Smooth muscle cell (in vitro differentiated cells): ENCODE data around the gene GSC. TPM values are rescaled to one million over a fixed set of nuclear protein-coding genes. Genes with fewer than 3 reads are reported as not detected.
"Not testable (repeated sequence)": the region's sequence is repeated elsewhere in the genome, so short reads cannot be mapped to it uniquely, and the experiment has no call there.

Source experiments
- DNase-seq: peaks from one replicate; lab custom pipeline; 2025; ENCODE audit not compliant: unreplicated experiment; lab: John Stamatoyannopoulos, UW
- H2AFZ ChIP-seq: fragments of 200-600 bp; sonication (generic); 2 replicates; pipeline ENCODE4 v1.6.0; 2016; ENCODE audit warnings: antibody characterized with exemption, low read depth, mild to moderate bottlenecking
- H3F3A ChIP-seq: fragments of 200-600 bp; sonication (generic); 2 replicates; pipeline ENCODE4 v1.6.0; 2017; ENCODE audit warnings: antibody characterized with exemption, low read depth
- H3K27ac ChIP-seq: fragments of 200-600 bp; sonication (generic); 2 replicates; pipeline ENCODE4 v1.5.1; 2016; ENCODE audit warnings: low read depth, mild to moderate bottlenecking
- H3K27me3 ChIP-seq: fragments of 200-600 bp; sonication (generic); 2 replicates; pipeline ENCODE4 v1.6.1; 2016; ENCODE audit warnings: low read depth, mild to moderate bottlenecking
- H3K36me3 ChIP-seq: fragments of 200-600 bp; sonication (generic); 2 replicates; pipeline ENCODE4 v1.5.1; 2016; ENCODE audit warnings: low read depth
- H3K4me1 ChIP-seq: fragments of 200-600 bp; sonication (generic); 2 replicates; pipeline ENCODE4 v1.5.1; 2016; ENCODE audit warnings: low read depth
- H3K4me2 ChIP-seq: fragments of 200-600 bp; sonication (generic); 2 replicates; pipeline ENCODE4 v1.6.0; 2016; ENCODE audit warnings: mild to moderate bottlenecking
- H3K4me3 ChIP-seq: fragments of 200-600 bp; sonication (generic); 2 replicates; pipeline ENCODE4 v1.5.1; 2016; ENCODE audit warnings: mild to moderate bottlenecking
- H3K79me2 ChIP-seq: fragments of 200-600 bp; sonication (generic); 2 replicates; pipeline ENCODE4 v1.6.0; 2016; ENCODE audit warnings: low read depth, mild to moderate bottlenecking
- H3K9ac ChIP-seq: fragments of 200-600 bp; sonication (generic); 2 replicates; pipeline ENCODE4 v1.6.0; 2016; ENCODE audit warnings: low read depth
- H3K9me3 ChIP-seq: fragments of 200-600 bp; sonication (generic); replicated peaks from 2 replicates; pipeline ENCODE4 v1.5.1; 2016; ENCODE audit warnings: low read depth
- H4K20me1 ChIP-seq: fragments of 200-600 bp; sonication (generic); 2 replicates; pipeline ENCODE4 v1.6.0; 2016; ENCODE audit warnings: low read depth
- WGBS: methylation state at CpG from one replicate; pipeline ENCODE4 v1.1.7; 2016; ENCODE audit warnings: low lambda C conversion rate; 5-methylcytosine and 5-hydroxymethylcytosine counted together
- polyA plus RNA-seq: library from polyadenylated mRNA; unstranded; fragments of >200 nt; fragmentation: Nextera tagmentation; extraction: Ambion mirVana; gene quantifications from 2 replicates; pipeline ENCODE4 v1.2.1, GENCODE V29; 2016
- total RNA-seq: library from RNA; depleted of rRNA; stranded (reverse); fragments of >200 nt; gene quantifications from 2 replicates; pipeline ENCODE4 v1.2.3, GENCODE V29; 2014
- TF ChIP-seq, protein P1 (sequence below): fragments of 200-600 bp; sonication (generic); IDR thresholded peaks from 2 replicates; pipeline ENCODE4 v1.5.1; 2017; ENCODE audit warnings: borderline replicate concordance, mild to moderate bottlenecking, antibody characterized with exemption; ENCODE audit not compliant: insufficient read depth, poor library complexity, severe bottlenecking

Gene GSC
- total and polyA plus RNA-seq, 2 experiments from 2014 or later = not detected

DNA sequence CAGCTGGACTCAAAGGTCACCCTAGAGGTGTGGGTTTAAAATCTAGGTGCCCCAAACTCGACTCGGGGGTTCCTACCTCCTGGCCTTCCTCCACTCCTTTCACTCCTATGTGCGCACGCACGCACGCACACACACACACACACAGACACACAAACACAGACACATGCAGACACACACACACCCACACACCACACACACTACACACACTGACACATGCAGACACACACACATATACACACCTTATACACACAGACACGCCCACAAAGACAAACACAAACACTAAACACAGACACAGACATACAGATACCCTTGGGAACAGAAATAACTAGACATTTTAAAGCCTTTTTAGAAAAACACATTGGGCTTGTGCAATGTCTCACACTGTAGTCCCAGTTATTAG lies 31.8 kb downstream of the GSC start:
- 86% methylated on average over 7 of the region's 7 CpGs for WGBS
- Histone ChIP-seq H2AFZ (no peak overlapping the region), H3K4me3 (no peak overlapping the region), H3K9ac (no peak overlapping the region), H3K4me1 (no peaks in the 10 kb centered on the region), H3K9me3 (no peaks in the 10 kb centered on the region), H4K20me1 (no peaks in the 10 kb centered on the region), H3K36me3 (no peaks in the 10 kb centered on the region), H3F3A (no peaks in the 10 kb centered on the region), H3K4me2 (no peak overlapping the region), H3K27ac (no peak overlapping the region), H3K27me3 (no peaks in the 10 kb centered on the region), H3K79me2 (no peaks in the 10 kb centered on the region)
- no peak for DNase-seq
- TF ChIP-seq, protein P1, sequence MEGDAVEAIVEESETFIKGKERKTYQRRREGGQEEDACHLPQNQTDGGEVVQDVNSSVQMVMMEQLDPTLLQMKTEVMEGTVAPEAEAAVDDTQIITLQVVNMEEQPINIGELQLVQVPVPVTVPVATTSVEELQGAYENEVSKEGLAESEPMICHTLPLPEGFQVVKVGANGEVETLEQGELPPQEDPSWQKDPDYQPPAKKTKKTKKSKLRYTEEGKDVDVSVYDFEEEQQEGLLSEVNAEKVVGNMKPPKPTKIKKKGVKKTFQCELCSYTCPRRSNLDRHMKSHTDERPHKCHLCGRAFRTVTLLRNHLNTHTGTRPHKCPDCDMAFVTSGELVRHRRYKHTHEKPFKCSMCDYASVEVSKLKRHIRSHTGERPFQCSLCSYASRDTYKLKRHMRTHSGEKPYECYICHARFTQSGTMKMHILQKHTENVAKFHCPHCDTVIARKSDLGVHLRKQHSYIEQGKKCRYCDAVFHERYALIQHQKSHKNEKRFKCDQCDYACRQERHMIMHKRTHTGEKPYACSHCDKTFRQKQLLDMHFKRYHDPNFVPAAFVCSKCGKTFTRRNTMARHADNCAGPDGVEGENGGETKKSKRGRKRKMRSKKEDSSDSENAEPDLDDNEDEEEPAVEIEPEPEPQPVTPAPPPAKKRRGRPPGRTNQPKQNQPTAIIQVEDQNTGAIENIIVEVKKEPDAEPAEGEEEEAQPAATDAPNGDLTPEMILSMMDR = no peak

DNA sequence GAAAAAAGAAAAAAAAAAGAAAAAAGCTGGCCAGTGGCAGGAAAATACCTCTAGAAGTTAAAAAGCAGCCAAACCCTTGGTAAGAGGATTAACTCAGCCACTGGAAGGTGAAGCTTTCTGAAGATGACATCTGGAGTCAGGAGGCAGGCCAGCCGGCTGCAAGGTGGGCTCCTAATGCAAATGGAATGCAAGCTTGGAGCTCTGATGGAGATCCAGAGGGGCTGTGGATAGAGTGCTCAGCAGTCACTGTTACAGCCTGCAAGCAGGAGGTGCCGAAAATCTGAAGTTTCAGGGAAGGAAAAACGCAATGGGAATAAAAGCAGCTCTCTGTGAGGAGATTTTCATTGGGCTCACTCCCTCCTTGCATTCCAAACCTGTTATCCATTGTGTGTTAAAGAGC lies 41.0 kb downstream of the GSC start:
- H3K36me3 ChIP-seq = no peaks in the 10 kb centered on the region
- no peaks in the 10 kb centered on the region for H3K27me3 ChIP-seq
- no peaks in the 10 kb centered on the region for H4K20me1 ChIP-seq
- H3K9me3 ChIP-seq = no peaks in the 10 kb centered on the region
- H3K79me2 ChIP-seq = no peaks in the 10 kb centered on the region
- no peak overlapping the region for H3K4me3 ChIP-seq
- H3K27ac ChIP-seq = no peak overlapping the region
- H3K4me2 ChIP-seq = no peak overlapping the region
- no peaks in the 10 kb centered on the region for H3F3A ChIP-seq
- no peak for DNase-seq
- WGBS = 50% methylated on average over 3 of the region's 3 CpGs
- TF ChIP-seq, protein P1 = no peak
- H2AFZ ChIP-seq = no peak overlapping the region
- peaks cover 12% of the 10 kb centered on the region for H3K4me1 ChIP-seq
- no peak overlapping the region for H3K9ac ChIP-seq

DNA sequence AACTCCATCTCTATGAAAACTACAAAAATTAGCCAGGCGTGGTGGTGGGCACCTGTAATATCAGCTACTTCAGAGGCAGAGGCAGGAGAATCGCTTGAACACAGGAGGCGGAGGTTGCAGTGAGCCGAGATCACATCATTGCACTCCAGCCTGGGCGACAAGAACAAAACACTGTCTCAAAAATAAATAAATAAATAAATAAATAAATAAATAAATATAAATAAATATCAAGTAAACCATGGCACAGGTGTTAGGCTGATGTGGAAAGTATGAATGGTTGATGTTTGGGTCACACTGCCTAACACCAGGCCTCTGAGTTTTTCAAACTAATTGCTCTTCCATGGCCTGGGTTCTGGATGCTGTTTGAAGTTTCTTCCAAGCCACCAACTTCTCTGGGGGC lies 41.5 kb downstream of the GSC start:
- not testable (repeated sequence) for H3K9me3 ChIP-seq, H2AFZ ChIP-seq, H3K36me3 ChIP-seq, DNase-seq, H3F3A ChIP-seq, H3K27ac ChIP-seq, H4K20me1 ChIP-seq, H3K9ac ChIP-seq, H3K4me2 ChIP-seq, H3K27me3 ChIP-seq, H3K79me2 ChIP-seq, H3K4me3 ChIP-seq
- H3K4me1 ChIP-seq = peaks cover 12% of the 10 kb centered on the region
- 93% methylated on average over 5 of the region's 5 CpGs for WGBS

DNA sequence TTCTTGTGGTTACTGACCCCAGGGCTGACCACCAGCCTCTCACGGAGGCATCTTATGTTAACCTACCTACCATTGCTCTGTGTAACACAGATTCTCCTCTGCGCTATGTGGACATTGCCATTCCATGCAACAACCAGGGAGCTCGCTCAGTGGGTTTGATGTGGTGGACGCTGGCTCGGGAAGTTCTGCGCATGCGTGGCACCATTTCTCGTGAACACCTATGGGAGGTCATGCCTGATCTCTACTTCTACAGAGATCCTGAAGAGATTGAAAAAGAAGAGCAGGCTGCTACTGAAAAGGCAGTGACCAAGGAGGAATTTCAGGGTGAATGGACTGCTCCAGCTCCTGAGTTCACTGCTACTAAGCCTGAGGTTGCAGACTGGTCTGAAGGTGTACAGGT lies 43.3 kb downstream of the GSC start:
- H3K79me2 ChIP-seq, H3K9ac ChIP-seq, H3F3A ChIP-seq, H3K4me3 ChIP-seq, H2AFZ ChIP-seq, H3K9me3 ChIP-seq, H3K27ac ChIP-seq, H3K4me2 ChIP-seq, H4K20me1 ChIP-seq, H3K27me3 ChIP-seq, H3K36me3 ChIP-seq, DNase-seq: not testable (repeated sequence)
- 94% methylated on average over 8 of the region's 8 CpGs for WGBS
- H3K4me1 ChIP-seq = peaks cover 12% of the 10 kb centered on the region

DNA sequence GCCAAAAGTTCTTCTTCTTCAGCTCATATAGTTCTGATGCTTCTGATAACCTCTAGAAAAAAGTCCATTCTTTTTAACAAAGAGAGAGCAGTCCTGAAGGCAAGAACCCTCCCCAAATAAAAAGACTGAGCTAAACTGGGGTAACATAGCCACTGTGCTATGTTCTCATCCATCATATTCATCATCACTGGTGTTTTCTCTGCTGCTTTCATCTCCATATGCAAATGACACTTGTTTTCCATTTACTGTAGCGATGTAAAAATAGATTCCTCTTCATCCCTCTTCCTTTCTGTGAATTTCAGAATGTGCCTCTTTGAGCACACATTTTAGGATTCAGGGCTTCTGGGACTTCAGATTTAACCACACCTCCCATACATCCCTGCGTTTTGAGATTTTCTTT lies 44.9 kb downstream of the GSC start:
- Histone ChIP-seq H2AFZ (no peak overlapping the region), H3K4me1 (peaks cover 12% of the 10 kb centered on the region), H3K36me3 (no peaks in the 10 kb centered on the region), H3K9me3 (no peaks in the 10 kb centered on the region), H3K27me3 (no peaks in the 10 kb centered on the region), H4K20me1 (no peaks in the 10 kb centered on the region), H3K4me2 (no peak overlapping the region), H3K79me2 (no peaks in the 10 kb centered on the region), H3K27ac (no peak overlapping the region), H3K9ac (no peak overlapping the region), H3K4me3 (no peak overlapping the region), H3F3A (no peaks in the 10 kb centered on the region)
- TF ChIP-seq, protein P1 = no peak
- no peak for DNase-seq
- WGBS = 91% methylated on average over 2 of the region's 2 CpGs
